ENCODE results near the gene TRPM1. TPM values are rescaled to one million over a fixed set of nuclear protein-coding genes. Genes with fewer than 3 reads are reported as not detected.

The TRPM1 gene
- total and polyA plus RNA-seq, 2 experiments from 2014 or later: not detected

DNA sequence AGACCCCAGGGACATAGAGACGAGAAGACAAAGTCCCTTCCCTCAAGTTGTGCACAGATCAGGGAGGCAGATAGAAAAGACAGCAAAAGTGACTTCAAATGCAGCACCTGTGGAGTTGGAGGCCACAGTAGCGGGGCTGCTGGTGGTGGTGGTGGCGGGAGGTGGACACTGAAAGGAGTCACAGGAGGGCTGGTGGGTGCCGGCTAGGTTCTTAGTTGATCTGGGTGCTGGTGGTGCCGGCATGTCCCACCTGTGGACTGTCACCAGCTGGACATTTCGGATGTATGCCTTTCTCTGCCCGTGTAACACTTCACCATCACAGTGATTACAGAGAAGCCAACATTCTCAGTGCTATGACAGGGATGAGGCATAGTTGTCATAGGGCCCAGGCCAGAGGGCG lies 60.9 kb downstream of the TRPM1 start:
- no peak overlapping the region for H3K27ac ChIP-seq
- no peaks in the 10 kb centered on the region for H3K9me3 ChIP-seq (ENCODE audit: low read depth)
- TF ChIP-seq, protein P1, sequence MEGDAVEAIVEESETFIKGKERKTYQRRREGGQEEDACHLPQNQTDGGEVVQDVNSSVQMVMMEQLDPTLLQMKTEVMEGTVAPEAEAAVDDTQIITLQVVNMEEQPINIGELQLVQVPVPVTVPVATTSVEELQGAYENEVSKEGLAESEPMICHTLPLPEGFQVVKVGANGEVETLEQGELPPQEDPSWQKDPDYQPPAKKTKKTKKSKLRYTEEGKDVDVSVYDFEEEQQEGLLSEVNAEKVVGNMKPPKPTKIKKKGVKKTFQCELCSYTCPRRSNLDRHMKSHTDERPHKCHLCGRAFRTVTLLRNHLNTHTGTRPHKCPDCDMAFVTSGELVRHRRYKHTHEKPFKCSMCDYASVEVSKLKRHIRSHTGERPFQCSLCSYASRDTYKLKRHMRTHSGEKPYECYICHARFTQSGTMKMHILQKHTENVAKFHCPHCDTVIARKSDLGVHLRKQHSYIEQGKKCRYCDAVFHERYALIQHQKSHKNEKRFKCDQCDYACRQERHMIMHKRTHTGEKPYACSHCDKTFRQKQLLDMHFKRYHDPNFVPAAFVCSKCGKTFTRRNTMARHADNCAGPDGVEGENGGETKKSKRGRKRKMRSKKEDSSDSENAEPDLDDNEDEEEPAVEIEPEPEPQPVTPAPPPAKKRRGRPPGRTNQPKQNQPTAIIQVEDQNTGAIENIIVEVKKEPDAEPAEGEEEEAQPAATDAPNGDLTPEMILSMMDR (IDR thresholded peaks at IDR 0.05; ENCODE audit: low read depth, low read length): no peak
- no peaks in the 10 kb centered on the region for H3K27me3 ChIP-seq
- no peak for DNase-seq (ENCODE audit: low read depth in 1 of 2, low spot score in 1 of 2)
- H3K4me3 ChIP-seq: no peak overlapping the region
- H3K36me3 ChIP-seq: no peaks in the 10 kb centered on the region
- no peaks in the 10 kb centered on the region for H3K4me1 ChIP-seq (ENCODE audit: low read depth)

DNA sequence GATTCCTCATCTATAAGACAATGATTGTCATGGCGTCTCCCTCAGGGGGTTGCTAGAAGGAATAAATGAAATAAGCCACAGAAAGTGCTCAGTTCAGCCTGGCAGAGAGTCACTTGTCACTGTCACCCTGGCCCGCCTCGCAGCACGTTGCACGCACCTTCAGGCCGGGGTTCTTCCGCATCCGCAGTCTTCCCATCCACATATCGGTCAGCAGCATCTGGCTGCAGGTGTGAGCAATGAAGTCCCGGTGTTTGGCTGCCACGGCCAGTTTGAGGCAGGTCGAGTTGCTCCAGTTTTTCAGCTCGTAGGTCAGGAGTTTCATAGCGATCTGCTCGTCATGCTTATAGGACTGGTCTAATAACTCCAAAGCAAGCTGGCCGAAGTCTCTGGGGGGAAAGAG lies 61.6 kb downstream of the TRPM1 start:
- Histone ChIP-seq H3K27me3 (no peaks in the 10 kb centered on the region), H3K9me3 (ENCODE audit: low read depth) (no peaks in the 10 kb centered on the region), H3K4me1 (ENCODE audit: low read depth) (no peaks in the 10 kb centered on the region), H3K36me3 (no peaks in the 10 kb centered on the region), H3K4me3 (no peak overlapping the region), H3K27ac (no peak overlapping the region)
- TF ChIP-seq, protein P1 (IDR thresholded peaks at IDR 0.05; ENCODE audit: low read depth, low read length): no peak
- DNase-seq (ENCODE audit: low read depth in 1 of 2, low spot score in 1 of 2): no peak

DNA sequence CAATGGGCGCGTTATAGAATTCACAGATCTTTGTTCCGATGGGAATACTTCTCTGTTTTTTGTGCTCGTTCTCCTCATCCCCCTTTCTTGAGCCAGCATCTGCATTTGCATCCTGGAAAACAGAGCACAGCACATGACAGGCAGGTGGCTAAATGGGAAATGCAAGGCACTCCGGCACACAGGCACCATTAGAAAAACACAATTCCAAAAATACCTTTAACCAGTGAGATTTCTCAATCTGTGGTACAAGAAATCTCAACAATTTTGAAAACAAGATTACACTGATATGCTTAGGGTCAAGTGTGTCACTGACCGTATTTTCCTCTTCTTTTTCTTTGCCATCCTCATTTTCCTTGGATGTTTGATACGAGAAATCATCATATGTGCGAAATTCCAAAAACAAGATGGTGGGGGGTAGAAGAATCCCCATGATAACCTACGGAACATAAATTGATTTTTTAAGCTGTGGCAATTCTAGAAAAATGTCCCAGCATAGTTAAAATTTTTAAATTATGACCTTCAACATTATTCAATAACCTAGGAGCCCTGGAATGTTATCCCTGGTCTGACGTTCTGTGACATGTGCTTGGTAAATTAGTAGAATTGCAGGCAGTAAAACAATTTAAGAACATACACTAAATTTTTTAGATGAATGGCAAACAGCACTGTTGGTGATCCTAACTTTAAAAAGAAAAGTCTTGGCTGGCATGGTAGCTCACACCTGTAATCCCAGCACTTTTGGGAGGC lies 63.6 kb downstream of the TRPM1 start:
- Histone ChIP-seq H3K27me3 (no peaks in the 10 kb centered on the region), H3K27ac (no peak overlapping the region), H3K4me3 (no peak overlapping the region), H3K4me1 (ENCODE audit: low read depth) (no peaks in the 10 kb centered on the region), H3K9me3 (ENCODE audit: low read depth) (no peaks in the 10 kb centered on the region), H3K36me3 (no peaks in the 10 kb centered on the region)
- TF ChIP-seq, protein P1 (IDR thresholded peaks at IDR 0.05; ENCODE audit: low read depth, low read length): no peak
- no peak for DNase-seq (ENCODE audit: low read depth in 1 of 2, low spot score in 1 of 2)

DNA sequence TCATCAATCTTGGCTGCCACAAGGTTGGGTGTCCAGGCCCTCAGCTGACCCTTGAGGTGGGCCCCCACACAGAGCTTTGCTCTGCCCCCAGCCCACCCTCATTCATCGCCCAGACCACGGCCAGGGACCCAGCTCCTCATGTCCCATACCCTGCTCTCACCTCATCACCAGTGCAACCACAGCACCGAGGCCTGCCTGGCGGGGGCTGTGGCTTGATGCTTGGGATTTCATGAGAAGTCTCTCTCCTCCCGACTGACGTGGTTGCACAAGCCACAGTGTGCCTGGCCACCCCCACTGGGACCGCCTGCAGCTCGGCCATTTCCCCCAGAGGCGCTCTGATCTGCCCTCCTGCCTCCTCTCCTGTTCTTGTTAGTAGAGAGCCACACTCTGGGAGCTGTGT lies 64.7 kb downstream of the TRPM1 start:
- no peaks in the 10 kb centered on the region for H3K9me3 ChIP-seq (ENCODE audit: low read depth)
- TF ChIP-seq, protein P1 (IDR thresholded peaks at IDR 0.05; ENCODE audit: low read depth, low read length): no peak

DNA sequence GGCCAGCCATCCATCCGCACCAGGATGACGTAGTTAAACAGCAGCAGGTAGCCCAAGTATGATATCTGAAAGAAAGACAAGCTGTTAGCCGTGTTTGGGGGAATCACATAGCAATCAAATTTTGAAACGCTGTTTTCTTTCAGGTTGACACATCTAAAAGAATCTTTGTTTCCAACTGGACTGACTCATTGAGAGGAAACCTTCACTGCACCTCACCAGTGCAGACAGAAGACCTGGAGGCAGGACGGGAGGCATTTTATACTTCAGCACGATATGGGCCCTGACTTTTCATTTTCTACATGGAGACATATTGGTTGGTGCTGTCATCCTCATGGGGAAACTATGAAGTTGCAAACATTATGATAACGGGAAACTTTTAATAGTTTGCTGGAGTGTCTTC lies 65.9 kb downstream of the TRPM1 start:
- Histone ChIP-seq H3K4me1 (ENCODE audit: low read depth) (no peaks in the 10 kb centered on the region), H3K36me3 (no peaks in the 10 kb centered on the region), H3K27ac (no peak overlapping the region), H3K9me3 (ENCODE audit: low read depth) (no peaks in the 10 kb centered on the region), H3K27me3 (no peaks in the 10 kb centered on the region), H3K4me3 (no peak overlapping the region)
- TF ChIP-seq, protein P1 (IDR thresholded peaks at IDR 0.05; ENCODE audit: low read depth, low read length): no peak
- DNase-seq (ENCODE audit: low read depth in 1 of 2, low spot score in 1 of 2): no peak

More for the DNA sequence above, 64.7 kb downstream of the TRPM1 start:
- Histone ChIP-seq H3K27me3 (no peaks in the 10 kb centered on the region), H3K36me3 (no peaks in the 10 kb centered on the region), H3K4me1 (ENCODE audit: low read depth) (no peaks in the 10 kb centered on the region), H3K4me3 (no peak overlapping the region), H3K27ac (no peak overlapping the region)
- no peak for DNase-seq (ENCODE audit: low read depth in 1 of 2, low spot score in 1 of 2)

Data from cardiac muscle cell (in vitro differentiated cells and primary cell).